ENCODE measurements around the gene FMN2. TPM values are rescaled to one million over a fixed set of nuclear protein-coding genes. Genes with fewer than 3 reads are reported as not detected.
"Not testable (repeated sequence)": the region's sequence is repeated elsewhere in the genome, so short reads cannot be mapped to it uniquely, and the experiment has no call there.

FMN2 gene
- total RNA-seq, 2 donors from 2014 or later: 0.26 to 0.33 TPM

- intact Hi-C loops (cut with DNase I): no loop called here
- DNase-seq (no peak), ATAC-seq (no peak)
- H3K36me3 ChIP-seq (replicated peaks in 1 of 2; ENCODE audit: insufficient read depth in 1 of 2, low read depth in 2 of 2): no peaks in the 10 kb centered on the region
- H3K4me3 ChIP-seq: no peak overlapping the region
- TF ChIP-seq POLR2A (IDR thresholded peaks at IDR 0.05): no peak
- TF ChIP-seq CTCF (IDR thresholded peaks at IDR 0.05): no peak
- H3K27me3 ChIP-seq: no peaks in the 10 kb centered on the region
- H3K27ac ChIP-seq: no peak overlapping the region
- H3K9me3 ChIP-seq: no peaks in the 10 kb centered on the region
- WGBS, 2 donors: 55 to 68% methylated on average over 6 of the region's 6 CpGs
- H3K4me1 ChIP-seq: no peaks in the 10 kb centered on the region
Measured at GRCh38 chr1:240170806-240171205, 79.1 kb downstream of the FMN2 start.

GRCh38 chr1:240171907-240172306 lies 80.2 kb downstream of the FMN2 start:
- H3K9me3 ChIP-seq: no peaks in the 10 kb centered on the region
- no peak for ATAC-seq
- no peaks in the 10 kb centered on the region for H3K27me3 ChIP-seq
- no peak for DNase-seq
- no peaks in the 10 kb centered on the region for H3K4me1 ChIP-seq
- H3K36me3 ChIP-seq (replicated peaks in 1 of 2; ENCODE audit: insufficient read depth in 1 of 2, low read depth in 2 of 2): no peaks in the 10 kb centered on the region
- 55 to 62% methylated on average over 2 of the region's 2 CpGs for WGBS, 2 donors
- intact Hi-C loops (cut with DNase I): no loop called here
- no peak overlapping the region for H3K4me3 ChIP-seq
- H3K27ac ChIP-seq: no peak overlapping the region
- TF ChIP-seq POLR2A (IDR thresholded peaks at IDR 0.05): no peak
- TF ChIP-seq CTCF (IDR thresholded peaks at IDR 0.05): no peak

GRCh38 chr1:240173836-240174235 lies 82.2 kb downstream of the FMN2 start:
- H3K27ac ChIP-seq: no peak overlapping the region
- H3K9me3 ChIP-seq: no peaks in the 10 kb centered on the region
- H3K4me1 ChIP-seq: no peaks in the 10 kb centered on the region
- no peak overlapping the region for H3K4me3 ChIP-seq
- intact Hi-C loops (cut with DNase I): no loop called here
- H3K27me3 ChIP-seq: no peaks in the 10 kb centered on the region
- 67 to 72% methylated on average over 1 of the region's 1 CpG for WGBS, 2 donors
- H3K36me3 ChIP-seq (replicated peaks in 1 of 2; ENCODE audit: insufficient read depth in 1 of 2, low read depth in 2 of 2): no peaks in the 10 kb centered on the region
- no peak for ATAC-seq
- TF ChIP-seq CTCF (IDR thresholded peaks at IDR 0.05) (no peak), POLR2A (IDR thresholded peaks at IDR 0.05) (no peak)
- DNase-seq: no peak

- ATAC-seq (no peak), DNase-seq (no peak)
- no peak overlapping the region for H3K4me3 ChIP-seq
- intact Hi-C loops (cut with DNase I): no loop called here
- H3K36me3 ChIP-seq (replicated peaks in 1 of 2; ENCODE audit: insufficient read depth in 1 of 2, low read depth in 2 of 2): no peaks in the 10 kb centered on the region
- no peaks in the 10 kb centered on the region for H3K9me3 ChIP-seq
- H3K4me1 ChIP-seq: no peaks in the 10 kb centered on the region
- TF ChIP-seq POLR2A (IDR thresholded peaks at IDR 0.05): no peak
- TF ChIP-seq CTCF (IDR thresholded peaks at IDR 0.05): no peak
- 68 to 76% methylated on average over 4 of the region's 4 CpGs for WGBS, 2 donors
- no peaks in the 10 kb centered on the region for H3K27me3 ChIP-seq
- no peak overlapping the region for H3K27ac ChIP-seq
Measured at GRCh38 chr1:240174734-240175133, 83.1 kb downstream of the FMN2 start.

GRCh38 chr1:240178366-240178765 lies 86.7 kb downstream of the FMN2 start:
- no peak for TF ChIP-seq CTCF (IDR thresholded peaks at IDR 0.05)
- TF ChIP-seq POLR2A (IDR thresholded peaks at IDR 0.05): no peak
- ATAC-seq (no peak), DNase-seq (no peak)
- H3K4me1 ChIP-seq: no peaks in the 10 kb centered on the region
- no peak overlapping the region for H3K27ac ChIP-seq
- no peaks in the 10 kb centered on the region for H3K9me3 ChIP-seq
- no peaks in the 10 kb centered on the region for H3K36me3 ChIP-seq (replicated peaks in 1 of 2; ENCODE audit: insufficient read depth in 1 of 2, low read depth in 2 of 2)
- no peak overlapping the region for H3K4me3 ChIP-seq
- intact Hi-C loops (cut with DNase I): no loop called here
- WGBS, 2 donors: 70 to 72% methylated on average over 5 of the region's 5 CpGs
- no peaks in the 10 kb centered on the region for H3K27me3 ChIP-seq

- intact Hi-C loops (cut with DNase I); H3K4me3 ChIP-seq; H3K27me3 ChIP-seq; H3K36me3 ChIP-seq (replicated peaks in 1 of 2; ENCODE audit: insufficient read depth in 1 of 2, low read depth in 2 of 2); H3K9me3 ChIP-seq; DNase-seq; ATAC-seq; H3K4me1 ChIP-seq; H3K27ac ChIP-seq: not testable (repeated sequence)
- 66 to 72% methylated on average over 5 of the region's 5 CpGs for WGBS, 2 donors
Measured at GRCh38 chr1:240184682-240185081, 93.0 kb downstream of the FMN2 start.

Measured in body of pancreas (tissue), 4 donors.